WERI-Rb-1 (cell line): ENCODE results near the gene EBF4.
"Not testable (repeated sequence)": the region's sequence is repeated elsewhere in the genome, so short reads cannot be mapped to it uniquely, and the experiment has no call there.

Experiments used
- DNase-seq: peaks from one replicate; pipeline ENCODE4 v3.0.0-alpha.2; 2020
- H3K27ac ChIP-seq: fragments of 250-450 bp; sonication (Bioruptor Pico); 2 replicates; pipeline ENCODE4 v1.5.1; 2020; ENCODE audit warnings: mild to moderate bottlenecking, moderate library complexity
- H3K27me3 ChIP-seq: fragments of 250-450 bp; sonication (Bioruptor Pico); 2 replicates; pipeline ENCODE4 v1.5.1; 2021; ENCODE audit warnings: mild to moderate bottlenecking, low read depth, moderate library complexity; ENCODE audit not compliant: insufficient read depth, severe bottlenecking
- H3K36me3 ChIP-seq: fragments of 250-450 bp; sonication (Bioruptor Pico); 2 replicates; pipeline ENCODE4 v1.5.1; 2020; ENCODE audit warnings: mild to moderate bottlenecking, moderate library complexity
- H3K4me3 ChIP-seq: 2 replicates; pipeline ENCODE4 v1.5.1; 2011; ENCODE audit warnings: low read depth, mild to moderate bottlenecking, control low read depth, low read length
- H3K9me3 ChIP-seq: fragments of 250-450 bp; sonication (Bioruptor Pico); 2 replicates; pipeline ENCODE4 v1.5.1; 2021; ENCODE audit warnings: mild to moderate bottlenecking, moderate library complexity; ENCODE audit not compliant: severe bottlenecking
- CTCF ChIP-seq: IDR thresholded peaks from 2 replicates; pipeline ENCODE4 v1.5.1; 2011; ENCODE audit warnings: low read depth, mild to moderate bottlenecking, control low read depth, inconsistent platforms, low read length

The EBF4 gene

GRCh38 chr20:2663887-2664719 is 28.5 kb upstream of the EBF4 start, which contains the start of gene IDH3B:
IDH3B (minus strand) TSS chr20:2664216; CDS start chr20:2664188, 28 bp downstream.
- H3K36me3 ChIP-seq = peaks cover 35% of the 10 kb centered on the region
- peak within 1 kb of the TSS; percentile 90 for H3K27ac ChIP-seq
- no peaks in the 10 kb centered on the region for H3K27me3 ChIP-seq
- no peaks in the 10 kb centered on the region for H3K9me3 ChIP-seq
- peak within 1 kb of the TSS; percentile 82 for H3K4me3 ChIP-seq
- peak; percentile 89 for DNase-seq
- TF ChIP-seq CTCF = no peak

- Histone ChIP-seq H3K36me3 (no peaks in the 10 kb centered on the region), H3K27ac (no peak overlapping the region), H3K9me3 (no peaks in the 10 kb centered on the region), H3K4me3 (no peak overlapping the region), H3K27me3 (no peaks in the 10 kb centered on the region)
- TF ChIP-seq CTCF = peak; percentile 55
- DNase-seq = peak; percentile 38
Observed at GRCh38 chr20:2671977-2672376, 20.6 kb upstream of the EBF4 start.

GRCh38 chr20:2672446-2672845 is 20.1 kb upstream of the EBF4 start:
- H3K36me3 ChIP-seq = no peaks in the 10 kb centered on the region
- no peak for TF ChIP-seq CTCF

GRCh38 chr20:2673453-2673852 is 19.1 kb upstream of the EBF4 start:
- H3K9me3 ChIP-seq = no peaks in the 10 kb centered on the region
- no peak overlapping the region for H3K4me3 ChIP-seq
- no peak overlapping the region for H3K27ac ChIP-seq
- no peak for TF ChIP-seq CTCF
- no peaks in the 10 kb centered on the region for H3K27me3 ChIP-seq
- DNase-seq = no peak
- no peaks in the 10 kb centered on the region for H3K36me3 ChIP-seq

More at GRCh38 chr20:2672446-2672845, 20.1 kb upstream of the EBF4 start:
- H3K27me3 ChIP-seq = no peaks in the 10 kb centered on the region
- no peak overlapping the region for H3K4me3 ChIP-seq
- no peak for DNase-seq
- no peaks in the 10 kb centered on the region for H3K9me3 ChIP-seq
- no peak overlapping the region for H3K27ac ChIP-seq

GRCh38 chr20:2680046-2680445 is 12.5 kb upstream of the EBF4 start:
- Histone ChIP-seq H3K9me3 (no peaks in the 10 kb centered on the region), H3K27me3 (no peaks in the 10 kb centered on the region), H3K36me3 (no peaks in the 10 kb centered on the region), H3K27ac (no peak overlapping the region), H3K4me3 (no peak overlapping the region)
- no peak for DNase-seq
- TF ChIP-seq CTCF = no peak

- not testable (repeated sequence) for H3K36me3 ChIP-seq, H3K27me3 ChIP-seq, H3K4me3 ChIP-seq, H3K27ac ChIP-seq, H3K9me3 ChIP-seq, DNase-seq
Observed at GRCh38 chr20:2682040-2682439, 10.5 kb upstream of the EBF4 start.

GRCh38 chr20:2684817-2685216 is 7.8 kb upstream of the EBF4 start:
- not testable (repeated sequence) for H3K36me3 ChIP-seq, H3K4me3 ChIP-seq, H3K27me3 ChIP-seq, DNase-seq, H3K27ac ChIP-seq, H3K9me3 ChIP-seq
